A375 (cell line): ENCODE measurements around the gene ARHGAP1. TPM values are rescaled to one million over a fixed set of nuclear protein-coding genes. Genes with fewer than 3 reads are reported as not detected.

ENCODE experiments used
- total RNA-seq: library from RNA; depleted of rRNA; stranded (reverse); fragments of >200 nt; shearing (Covaris generic); gene quantifications from 2 replicates; pipeline ENCODE4 v1.2.3, GENCODE V29; 2014; rRNA removed

The ARHGAP1 gene
- 27.6 and 33.6 TPM in 2 replicates for total RNA-seq

GRCh38 chr11:46700241-46701077 lies at the start of gene ARHGAP1, which contains the start of gene ZNF408:
TSS of gene ARHGAP1 (minus strand) at chr11:46700619. CDS start at chr11:46696107, 4,512 bp downstream.
TSS of gene ZNF408 (plus strand) at chr11:46701031. CDS start at chr11:46701048, 17 bp downstream.

GRCh38 chr11:46719048-46719542 lies 18.7 kb upstream of the ARHGAP1 start, which contains the start of gene F2:
TSS of gene F2 (plus strand) at chr11:46719213. CDS start at chr11:46719236, 23 bp downstream.

Other genes starting within 250 kb of the ARHGAP1 start
- 21.6 and 30.4 TPM in 2 replicates for gene AMBRA1, start 106.6 kb downstream of the ARHGAP1 start, total RNA-seq
- 4.6 and 5.7 TPM in 2 replicates for gene HARBI1, start 83.4 kb downstream of the ARHGAP1 start, total RNA-seq
- 144 and 164 TPM in 2 replicates for gene ATG13, start 83.1 kb downstream of the ARHGAP1 start, total RNA-seq
- 13.6 and 14.6 TPM in 2 replicates for gene ZNF408, start 412 bp upstream of the ARHGAP1 start, total RNA-seq
- gene F2, start 18.6 kb upstream of the ARHGAP1 start, total RNA-seq, result not detected in 2 replicates
- 92.5 and 102 TPM in 2 replicates for gene CKAP5, start 145.7 kb upstream of the ARHGAP1 start, total RNA-seq
- 2.8 and 3.2 TPM in 2 replicates for gene LRP4, start 217.9 kb upstream of the ARHGAP1 start, total RNA-seq
- gene CSTPP1, start 236.1 kb upstream of the ARHGAP1 start, total RNA-seq, result 26.3 and 28.1 TPM in 2 replicates